GOT3 (cell line): ENCODE measurements around the gene CGGBP1.
A peak's percentile ranks its signal among the peaks of the same experiment; 100 is the strongest.

ENCODE experiments used
- DNase-seq: peaks from one replicate; lab custom pipeline; 2025; ENCODE audit warnings: mixed read lengths; lab: John Stamatoyannopoulos, UW

The CGGBP1 gene

GRCh38 chr3:88058581-88059379 lies at the start of gene CGGBP1, which contains the start of gene ZNF654:
CGGBP1 (minus strand) TSS chr3:88059005; CDS start chr3:88055976, 3,029 bp downstream.
ZNF654 (plus strand) TSS chr3:88059255; CDS start chr3:88059320, 65 bp downstream.
- peak; percentile 96 for DNase-seq

DNA sequence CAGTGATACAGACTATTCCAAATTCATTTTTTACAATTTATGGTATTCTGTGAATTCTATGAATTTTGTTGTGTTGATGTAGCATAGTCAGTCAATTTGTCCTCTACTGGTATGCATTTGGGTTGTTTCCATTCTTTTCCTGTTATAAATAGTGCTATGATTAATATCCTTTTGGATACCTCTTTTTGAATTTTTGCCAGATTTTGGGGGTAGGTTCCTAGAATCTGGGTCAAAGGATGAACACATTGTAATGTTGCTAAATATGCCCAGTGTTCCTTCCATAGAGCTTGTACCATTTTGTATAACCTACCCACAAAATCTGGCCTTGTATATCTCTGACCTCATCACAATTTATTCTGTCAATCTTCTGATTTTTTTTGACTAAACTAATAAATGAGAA lies 46.5 kb upstream of the CGGBP1 start:
- no peak for DNase-seq

GRCh38 chr3:88101142-88101541 lies 42.3 kb upstream of the CGGBP1 start:
- no peak for DNase-seq

GRCh38 chr3:88093266-88093665 lies 34.5 kb upstream of the CGGBP1 start:
- no peak for DNase-seq

- DNase-seq = no peak
Measured at GRCh38 chr3:88092270-88092669, 33.5 kb upstream of the CGGBP1 start.

DNA sequence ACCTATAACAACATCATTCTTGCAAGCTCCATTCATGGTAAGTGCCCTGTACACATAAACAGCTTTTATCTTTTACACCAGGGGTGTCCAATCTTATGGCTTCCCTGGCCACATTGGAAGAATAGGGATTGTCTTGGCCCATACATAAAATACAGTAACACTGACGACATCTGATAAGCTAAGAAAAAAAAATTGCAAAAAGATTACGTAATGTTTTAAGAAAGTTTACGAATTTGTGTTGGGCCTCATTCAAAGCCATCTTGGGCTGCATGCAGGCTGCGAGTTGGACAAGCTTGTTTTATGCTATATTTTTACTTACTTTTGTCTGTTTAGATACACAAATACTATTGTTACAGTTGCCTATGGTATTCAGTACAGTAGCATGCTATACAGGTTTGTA lies 31.9 kb upstream of the CGGBP1 start:
- DNase-seq = no peak

- DNase-seq = no peak
Measured at GRCh38 chr3:88084097-88084501, 25.3 kb upstream of the CGGBP1 start.

GRCh38 chr3:88082854-88083253 lies 24.0 kb upstream of the CGGBP1 start:
- no peak for DNase-seq

DNA sequence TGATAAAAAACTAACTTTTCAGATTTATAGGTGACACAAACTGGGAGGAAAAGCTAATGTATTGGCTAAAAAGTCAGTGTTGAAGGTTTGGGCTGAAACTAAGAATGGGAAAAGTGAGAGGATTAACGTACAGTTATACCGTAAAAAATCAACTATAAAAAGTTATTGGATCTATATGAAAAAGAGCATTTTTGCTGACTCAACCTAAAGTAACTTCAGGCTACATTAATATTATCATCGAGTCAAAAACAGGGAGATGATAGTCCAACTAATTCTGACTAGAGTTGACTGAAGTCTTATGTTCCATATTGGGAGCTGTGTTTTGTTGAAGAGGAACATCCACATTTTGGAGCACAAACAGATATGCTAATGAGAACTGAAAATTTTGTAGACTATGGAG lies 20.1 kb upstream of the CGGBP1 start:
- DNase-seq = no peak

DNA sequence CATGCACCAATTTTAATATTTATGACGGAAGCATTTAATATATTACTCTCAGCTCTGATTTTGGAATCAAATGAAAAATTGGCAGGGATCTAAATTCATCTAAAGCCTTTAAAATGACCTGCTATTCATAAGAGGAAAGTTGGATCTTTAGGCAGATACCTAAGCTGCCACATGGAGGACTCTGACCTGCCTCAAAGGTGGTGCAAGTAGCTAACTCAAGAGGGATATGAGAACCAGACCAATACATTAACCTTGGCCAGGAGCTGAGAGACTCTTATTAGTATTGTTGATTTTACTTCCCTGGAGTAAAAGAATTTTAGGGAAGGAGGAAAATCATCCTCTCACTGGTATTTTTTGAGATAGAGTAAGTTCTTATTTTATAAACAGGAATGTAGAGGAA lies 17.9 kb upstream of the CGGBP1 start:
- DNase-seq = no peak

DNA sequence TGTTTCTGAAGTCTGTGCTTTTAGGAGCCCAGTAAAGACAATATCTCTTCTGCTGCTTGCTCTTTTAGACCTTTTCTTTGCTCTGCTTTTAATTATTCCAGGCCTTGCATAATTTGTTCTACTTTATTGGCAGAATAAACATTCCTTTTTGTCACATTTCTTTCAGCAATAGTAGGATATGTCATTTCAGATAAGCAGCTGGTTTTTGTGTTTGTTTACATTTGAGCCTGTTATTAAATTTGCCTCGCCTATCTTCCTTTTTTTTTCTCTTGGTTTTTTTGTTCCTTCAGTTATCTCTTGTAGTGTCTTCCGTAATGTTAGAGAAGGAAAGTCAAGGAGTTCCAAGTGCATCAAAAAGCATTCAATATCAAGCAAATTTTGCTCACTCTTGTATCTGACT lies 16.7 kb upstream of the CGGBP1 start:
- no peak for DNase-seq

- no peak for DNase-seq
Measured at GRCh38 chr3:88075072-88075471, 16.3 kb upstream of the CGGBP1 start.

GRCh38 chr3:88061746-88062145 lies 2.9 kb upstream of the CGGBP1 start:
- no peak for DNase-seq

DNA sequence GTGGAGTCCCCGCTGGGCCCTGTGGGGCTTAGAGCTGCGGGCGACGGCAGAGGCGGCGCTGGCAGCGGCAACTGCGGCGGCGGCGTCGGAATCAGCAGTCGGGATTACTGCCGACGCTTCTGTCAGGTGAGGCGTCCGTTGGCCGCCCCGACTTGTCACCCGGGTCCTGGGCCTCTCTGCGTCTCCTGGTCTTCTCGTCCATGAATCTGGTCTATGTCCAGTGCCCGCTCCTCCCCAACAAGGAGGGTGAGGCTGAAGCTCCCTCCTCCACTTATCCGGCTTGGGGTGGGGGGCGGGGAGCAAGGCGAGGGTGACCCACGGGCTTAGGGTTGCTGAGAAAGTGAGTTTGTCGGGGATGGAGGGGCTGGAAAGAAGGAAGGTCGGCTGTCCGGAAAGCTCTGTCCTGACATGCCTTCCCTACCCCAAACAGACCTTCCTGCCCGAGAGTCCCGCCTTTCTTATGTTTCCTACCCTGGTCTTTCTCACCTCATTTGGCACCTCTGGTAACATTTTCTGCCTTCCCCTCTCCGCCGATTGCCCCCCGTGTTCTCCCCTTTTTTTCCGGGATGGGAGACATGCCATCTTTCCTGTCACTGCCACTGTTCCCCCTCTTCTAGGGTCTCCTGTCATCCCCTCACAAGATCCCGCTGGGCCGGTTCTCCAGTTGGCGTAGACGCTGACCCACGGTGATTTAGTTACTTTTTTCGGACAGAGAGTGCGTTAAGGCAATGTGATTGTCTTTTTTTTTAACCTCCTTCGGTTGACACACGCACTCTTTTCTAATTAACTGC lies 770 bp upstream of the CGGBP1 start:
- DNase-seq = no peak

DNA sequence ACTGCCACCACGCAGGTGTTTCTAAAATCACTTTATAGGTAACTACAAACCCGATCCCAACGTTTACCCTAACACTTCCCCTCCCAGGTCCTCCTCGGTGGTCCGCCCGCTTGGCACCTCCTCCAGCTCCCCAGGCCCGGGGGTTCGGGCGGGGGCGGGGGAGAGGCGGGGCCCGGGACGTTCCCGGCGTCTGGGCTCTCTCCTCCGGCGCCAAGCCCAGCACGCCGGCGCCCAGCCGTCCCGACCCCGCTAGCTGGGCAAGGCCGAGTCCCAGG lies 562 bp downstream of the CGGBP1 start:
- no peak for DNase-seq

GRCh38 chr3:88057630-88058305 lies 1.0 kb downstream of the CGGBP1 start:
- no peak for DNase-seq

GRCh38 chr3:88046766-88047165 lies 12.0 kb downstream of the CGGBP1 start:
- no peak for DNase-seq

GRCh38 chr3:88044411-88044810 lies 14.4 kb downstream of the CGGBP1 start:
- no peak for DNase-seq

GRCh38 chr3:88041005-88041404 lies 17.8 kb downstream of the CGGBP1 start:
- DNase-seq = no peak

GRCh38 chr3:88040529-88040928 lies 18.3 kb downstream of the CGGBP1 start:
- DNase-seq = no peak

- DNase-seq = peak; percentile 1
Measured at GRCh38 chr3:88038566-88038965, 20.2 kb downstream of the CGGBP1 start.

DNA sequence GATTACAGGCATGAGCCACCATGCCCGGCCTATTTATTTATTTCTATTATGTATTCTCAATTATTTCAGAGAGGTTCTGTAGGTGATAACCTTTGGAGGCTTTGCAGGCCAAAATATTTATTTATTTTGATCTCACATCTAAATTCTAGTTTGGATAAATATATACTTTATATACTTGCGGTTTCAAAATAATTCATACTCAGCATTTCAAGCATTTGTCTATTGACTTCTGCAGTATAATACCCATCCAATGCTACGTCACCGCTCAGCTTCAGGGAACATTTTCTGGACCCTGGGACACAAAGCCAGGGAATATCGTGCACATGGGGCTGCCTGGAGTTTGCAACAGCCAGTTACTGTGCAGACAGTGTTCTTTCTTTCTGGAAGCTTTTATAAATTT lies 22.6 kb downstream of the CGGBP1 start:
- no peak for DNase-seq
